HL-60 (cell line): ENCODE results near the gene CD74.
A peak's percentile ranks its signal among the peaks of the same experiment; 100 is the strongest.

Source experiments
- DNase-seq, 2 experiments: peaks; one replicate each; pipeline ENCODE4 v3.0.0-alpha.2; 2010 to 2020; ENCODE audit warnings: low read depth in 1 of 2, low spot score in 1 of 2
- H3K27ac ChIP-seq: fragments of 250-450 bp; sonication (Bioruptor Pico); replicated peaks from 2 replicates; pipeline ENCODE4 v1.5.1; 2020; ENCODE audit warnings: mild to moderate bottlenecking, moderate library complexity
- H3K27me3 ChIP-seq: fragments of 250-450 bp; sonication (Bioruptor Pico); 2 replicates; pipeline ENCODE4 v1.5.1; 2021; ENCODE audit warnings: mild to moderate bottlenecking, moderate library complexity; ENCODE audit not compliant: insufficient read depth, poor library complexity, severe bottlenecking
- H3K4me3 ChIP-seq: replicated peaks from 2 replicates; pipeline ENCODE4 v1.5.1; 2011; ENCODE audit warnings: mild to moderate bottlenecking, control low read depth, low read length; ENCODE audit not compliant: insufficient read depth
- CTCF ChIP-seq: IDR thresholded peaks from one replicate; pipeline ENCODE4 v1.5.1; 2011; ENCODE audit warnings: low read length, control low read depth, inconsistent platforms; ENCODE audit not compliant: insufficient read depth
- GABPA ChIP-seq: IDR thresholded peaks from 2 replicates; pipeline ENCODE4 v1.6.1; 2012; ENCODE audit warnings: low read depth
- POLR2AphosphoS5 ChIP-seq: IDR thresholded peaks from 2 replicates; pipeline ENCODE4 v1.6.1; 2012; ENCODE audit warnings: low read depth
- SPI1 ChIP-seq: IDR thresholded peaks from 2 replicates; pipeline ENCODE4 v1.6.1; 2012; ENCODE audit warnings: low read depth, mild to moderate bottlenecking, borderline replicate concordance
- TF ChIP-seq, protein P1 (sequence below): IDR thresholded peaks from 2 replicates; pipeline ENCODE4 v1.6.1; 2012; ENCODE audit warnings: low read depth; ENCODE audit not compliant: insufficient replicate concordance

The CD74 gene

DNA sequence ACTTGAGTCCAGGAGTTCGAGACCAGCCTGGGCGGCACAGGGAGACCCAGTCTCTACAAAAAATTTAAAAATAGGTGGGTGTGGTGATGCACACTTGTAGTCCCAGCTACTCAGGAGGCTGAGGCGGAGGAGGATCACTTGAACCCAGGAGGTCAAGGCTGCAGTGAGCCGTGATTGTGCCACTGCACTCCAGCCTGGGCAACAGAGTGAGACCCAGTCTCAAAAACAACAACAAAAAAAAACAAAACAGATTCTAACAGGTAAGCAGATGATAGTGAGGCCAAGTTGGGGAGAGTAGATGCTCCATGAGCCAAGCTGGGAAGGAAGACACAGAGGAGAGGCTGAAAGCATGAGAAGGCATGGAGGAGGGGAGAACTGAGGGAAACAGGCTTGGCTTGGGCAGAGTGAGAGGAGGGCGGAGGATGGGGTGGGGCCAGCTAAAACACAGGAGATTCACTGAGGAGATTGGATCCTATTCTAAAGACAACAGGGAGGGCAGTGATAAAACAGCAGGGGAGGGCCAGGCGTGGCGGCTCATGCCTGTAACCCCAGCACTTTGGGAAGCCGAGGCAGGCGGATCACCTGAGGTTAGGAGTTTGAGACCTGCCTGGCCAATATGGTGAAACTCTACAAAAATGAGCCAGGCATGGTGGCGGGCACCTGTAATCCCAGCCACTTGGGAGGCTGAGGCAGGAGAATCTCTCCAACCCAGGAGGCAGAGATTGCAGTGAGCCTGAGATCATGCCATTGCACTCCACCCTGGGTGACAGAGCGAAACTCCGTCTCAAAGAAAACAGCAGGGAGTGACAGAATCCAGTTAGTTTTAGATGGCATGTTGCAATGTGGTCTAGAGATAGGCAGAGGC lies 28.5 kb upstream of the CD74 start:
- DNase-seq: no peak
- H3K27ac ChIP-seq: no peak overlapping the region
- H3K4me3 ChIP-seq: no peak overlapping the region
- no peak for TF ChIP-seq SPI1
- TF ChIP-seq, protein P1, sequence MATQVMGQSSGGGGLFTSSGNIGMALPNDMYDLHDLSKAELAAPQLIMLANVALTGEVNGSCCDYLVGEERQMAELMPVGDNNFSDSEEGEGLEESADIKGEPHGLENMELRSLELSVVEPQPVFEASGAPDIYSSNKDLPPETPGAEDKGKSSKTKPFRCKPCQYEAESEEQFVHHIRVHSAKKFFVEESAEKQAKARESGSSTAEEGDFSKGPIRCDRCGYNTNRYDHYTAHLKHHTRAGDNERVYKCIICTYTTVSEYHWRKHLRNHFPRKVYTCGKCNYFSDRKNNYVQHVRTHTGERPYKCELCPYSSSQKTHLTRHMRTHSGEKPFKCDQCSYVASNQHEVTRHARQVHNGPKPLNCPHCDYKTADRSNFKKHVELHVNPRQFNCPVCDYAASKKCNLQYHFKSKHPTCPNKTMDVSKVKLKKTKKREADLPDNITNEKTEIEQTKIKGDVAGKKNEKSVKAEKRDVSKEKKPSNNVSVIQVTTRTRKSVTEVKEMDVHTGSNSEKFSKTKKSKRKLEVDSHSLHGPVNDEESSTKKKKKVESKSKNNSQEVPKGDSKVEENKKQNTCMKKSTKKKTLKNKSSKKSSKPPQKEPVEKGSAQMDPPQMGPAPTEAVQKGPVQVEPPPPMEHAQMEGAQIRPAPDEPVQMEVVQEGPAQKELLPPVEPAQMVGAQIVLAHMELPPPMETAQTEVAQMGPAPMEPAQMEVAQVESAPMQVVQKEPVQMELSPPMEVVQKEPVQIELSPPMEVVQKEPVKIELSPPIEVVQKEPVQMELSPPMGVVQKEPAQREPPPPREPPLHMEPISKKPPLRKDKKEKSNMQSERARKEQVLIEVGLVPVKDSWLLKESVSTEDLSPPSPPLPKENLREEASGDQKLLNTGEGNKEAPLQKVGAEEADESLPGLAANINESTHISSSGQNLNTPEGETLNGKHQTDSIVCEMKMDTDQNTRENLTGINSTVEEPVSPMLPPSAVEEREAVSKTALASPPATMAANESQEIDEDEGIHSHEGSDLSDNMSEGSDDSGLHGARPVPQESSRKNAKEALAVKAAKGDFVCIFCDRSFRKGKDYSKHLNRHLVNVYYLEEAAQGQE: no peak
- no peak for TF ChIP-seq GABPA
- TF ChIP-seq CTCF: no peak
- no peak for TF ChIP-seq POLR2AphosphoS5
- no peaks in the 10 kb centered on the region for H3K27me3 ChIP-seq

- Histone ChIP-seq H3K27me3 (no peaks in the 10 kb centered on the region), H3K4me3 (no peak overlapping the region), H3K27ac (no peak overlapping the region)
- no peak for DNase-seq
- TF ChIP-seq POLR2AphosphoS5 (no peak), CTCF (peak; percentile 58)
These were observed 26.3 kb upstream of the CD74 start for GRCh38 chr5:150438873-150439546.

DNA sequence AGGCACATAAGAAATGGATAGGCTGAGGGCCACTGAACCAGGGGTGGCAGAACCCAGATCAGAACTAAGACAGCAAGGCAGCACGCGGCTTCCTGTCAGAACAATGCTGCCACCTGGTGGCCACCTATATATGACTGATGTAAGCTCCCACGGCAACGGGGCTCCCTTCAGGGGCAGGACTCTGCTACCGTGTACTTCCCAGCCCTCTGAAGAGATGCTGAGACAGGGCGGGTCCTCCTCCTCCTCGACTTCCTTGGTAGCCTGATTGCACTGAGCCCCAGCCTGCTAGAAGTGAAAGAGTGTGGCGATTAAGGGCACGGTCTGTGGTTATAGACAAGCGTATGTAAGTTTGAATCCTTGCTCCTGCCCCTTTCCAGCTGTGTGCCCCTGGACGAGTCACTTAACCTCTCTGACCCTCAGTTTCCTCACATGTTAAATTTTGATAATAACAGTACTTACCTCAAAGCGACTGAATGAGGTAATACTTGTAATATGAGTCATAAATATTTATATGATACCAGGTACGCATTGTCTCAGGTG lies 23.5 kb upstream of the CD74 start:
- TF ChIP-seq SPI1: no peak
- TF ChIP-seq CTCF: peak; percentile 74
- peak; percentile 78 to 86 for DNase-seq
- no peaks in the 10 kb centered on the region for H3K27me3 ChIP-seq
- H3K4me3 ChIP-seq: no peak overlapping the region
- no peak overlapping the region for H3K27ac ChIP-seq

- Histone ChIP-seq H3K27me3 (no peaks in the 10 kb centered on the region), H3K4me3 (no peak overlapping the region), H3K27ac (no peak overlapping the region)
- TF ChIP-seq SPI1: no peak
- TF ChIP-seq GABPA: no peak
- TF ChIP-seq, protein P1: no peak
- no peak for TF ChIP-seq POLR2AphosphoS5
- TF ChIP-seq CTCF: no peak
- no peak for DNase-seq
These were observed 21.8 kb upstream of the CD74 start for GRCh38 chr5:150434464-150434863.
